Uterus (tissue), 2 donors: ENCODE measurements around the gene CSNK1E.

Source experiments
- POLR2A ChIP-seq, 2 donors: fragments of 450-650 bp; IDR thresholded peaks; one replicate each; pipeline ENCODE4 v1.6.1; 2016; ENCODE audit warnings: antibody characterized with exemption in 2 of 2, mild to moderate bottlenecking in 1 of 2, moderate library complexity in 1 of 2
- TF ChIP-seq, protein P1 (sequence below), 4 experiments: fragments of 200-600 bp in 2 of 4; fragments of 450-650 bp in 2 of 4; sonication (generic) in 2 of 4; IDR thresholded peaks; one replicate each; pipeline ENCODE4 v1.5.1; 2016 to 2019; ENCODE audit warnings: antibody characterized with exemption in 4 of 4, mild to moderate bottlenecking in 2 of 4, moderate library complexity in 1 of 4

- TF ChIP-seq, protein P1, sequence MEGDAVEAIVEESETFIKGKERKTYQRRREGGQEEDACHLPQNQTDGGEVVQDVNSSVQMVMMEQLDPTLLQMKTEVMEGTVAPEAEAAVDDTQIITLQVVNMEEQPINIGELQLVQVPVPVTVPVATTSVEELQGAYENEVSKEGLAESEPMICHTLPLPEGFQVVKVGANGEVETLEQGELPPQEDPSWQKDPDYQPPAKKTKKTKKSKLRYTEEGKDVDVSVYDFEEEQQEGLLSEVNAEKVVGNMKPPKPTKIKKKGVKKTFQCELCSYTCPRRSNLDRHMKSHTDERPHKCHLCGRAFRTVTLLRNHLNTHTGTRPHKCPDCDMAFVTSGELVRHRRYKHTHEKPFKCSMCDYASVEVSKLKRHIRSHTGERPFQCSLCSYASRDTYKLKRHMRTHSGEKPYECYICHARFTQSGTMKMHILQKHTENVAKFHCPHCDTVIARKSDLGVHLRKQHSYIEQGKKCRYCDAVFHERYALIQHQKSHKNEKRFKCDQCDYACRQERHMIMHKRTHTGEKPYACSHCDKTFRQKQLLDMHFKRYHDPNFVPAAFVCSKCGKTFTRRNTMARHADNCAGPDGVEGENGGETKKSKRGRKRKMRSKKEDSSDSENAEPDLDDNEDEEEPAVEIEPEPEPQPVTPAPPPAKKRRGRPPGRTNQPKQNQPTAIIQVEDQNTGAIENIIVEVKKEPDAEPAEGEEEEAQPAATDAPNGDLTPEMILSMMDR (IDR thresholded peaks at IDR 0.05), result no peak
- no peak for TF ChIP-seq POLR2A (IDR thresholded peaks at IDR 0.05)
These were observed 61.5 kb downstream of the CSNK1E start for GRCh38 chr22:38255697-38256096.
